NCI-H524 treated with DMSO at 0.1 percent for 48 hours (cell line): ENCODE results near the gene PDE1C.

ENCODE experiments used
- DNase-seq: peaks from one replicate; lab custom pipeline; 2025; lab: John Stamatoyannopoulos, UW

Gene PDE1C

DNA sequence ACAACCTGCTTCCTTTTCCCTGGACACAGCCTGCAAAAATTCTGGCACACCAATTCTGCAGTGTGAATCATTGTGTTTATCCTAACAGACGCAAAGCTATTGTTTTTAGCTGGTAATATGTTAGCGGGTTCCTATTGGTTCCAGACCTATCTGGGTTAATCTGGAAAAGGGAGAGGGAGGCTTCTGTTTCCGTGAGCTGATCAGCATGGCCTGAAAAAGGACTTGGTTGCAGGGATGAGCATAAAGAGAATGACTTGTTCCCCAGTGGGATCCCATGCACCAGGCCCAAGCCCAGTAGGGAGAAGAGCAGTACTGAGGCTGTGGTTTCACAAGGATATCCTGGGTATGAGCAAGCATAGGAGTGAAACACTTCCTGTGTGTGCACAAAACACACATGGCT lies 78.4 kb downstream of the PDE1C start:
- DNase-seq: no peak

DNA sequence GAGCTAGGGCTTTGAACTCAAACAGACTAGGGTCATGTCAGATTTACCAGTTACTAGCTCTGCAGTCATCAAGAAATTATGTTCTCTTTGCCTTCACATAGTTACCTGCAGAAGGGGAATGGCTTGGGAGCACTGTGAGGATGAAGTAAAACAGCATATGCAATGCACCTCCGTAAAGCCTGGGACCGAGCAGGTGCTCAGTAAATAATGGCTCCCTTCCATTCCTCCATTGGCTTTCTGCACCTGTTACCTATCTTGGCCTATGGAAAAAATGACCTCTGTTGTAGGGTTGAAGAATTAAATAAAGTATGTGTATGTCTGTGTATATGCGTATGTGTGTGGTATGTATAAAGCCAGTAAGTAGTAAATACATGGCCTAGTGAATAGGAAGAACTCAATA lies 78.8 kb downstream of the PDE1C start:
- no peak for DNase-seq

GRCh38 chr7:31986878-31987518 lies 83.2 kb downstream of the PDE1C start:
- no peak for DNase-seq

GRCh38 chr7:31982962-31983361 lies 87.2 kb downstream of the PDE1C start:
- no peak for DNase-seq

- no peak for DNase-seq
Observed at GRCh38 chr7:31981874-31982390, 88.3 kb downstream of the PDE1C start.

DNA sequence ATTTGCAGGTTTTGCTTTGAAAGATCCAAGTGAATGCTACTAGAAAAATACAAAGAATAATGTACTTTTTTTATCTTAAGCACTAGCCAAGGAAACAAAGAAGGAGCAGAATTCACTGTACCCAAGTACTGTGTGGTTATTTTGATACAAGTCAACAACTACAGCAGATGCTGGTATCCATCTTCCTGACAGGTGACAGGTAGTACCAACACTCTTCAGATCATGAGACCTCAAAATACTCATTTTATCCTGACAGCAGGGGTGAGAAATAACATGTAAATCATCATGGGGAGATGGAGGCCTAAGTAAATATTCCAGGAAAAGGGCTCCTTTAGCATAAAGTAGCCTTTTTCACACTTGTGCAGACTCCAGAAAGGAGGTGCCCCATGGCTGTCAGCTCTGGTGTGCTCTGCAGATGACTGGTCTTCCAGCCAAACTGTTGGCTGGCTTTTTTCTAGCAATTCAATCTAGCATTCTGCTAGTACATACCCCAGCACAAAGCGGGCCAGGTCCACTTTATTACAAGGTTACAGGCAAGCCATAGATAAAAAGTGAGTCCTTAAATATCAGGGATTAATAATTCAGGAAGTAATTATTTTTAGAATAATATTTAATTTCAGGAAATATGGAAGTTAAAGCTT lies 90.4 kb downstream of the PDE1C start:
- no peak for DNase-seq

- DNase-seq: no peak
Observed at GRCh38 chr7:31975546-31975945, 94.7 kb downstream of the PDE1C start.

GRCh38 chr7:31974351-31974750 lies 95.9 kb downstream of the PDE1C start:
- no peak for DNase-seq

DNA sequence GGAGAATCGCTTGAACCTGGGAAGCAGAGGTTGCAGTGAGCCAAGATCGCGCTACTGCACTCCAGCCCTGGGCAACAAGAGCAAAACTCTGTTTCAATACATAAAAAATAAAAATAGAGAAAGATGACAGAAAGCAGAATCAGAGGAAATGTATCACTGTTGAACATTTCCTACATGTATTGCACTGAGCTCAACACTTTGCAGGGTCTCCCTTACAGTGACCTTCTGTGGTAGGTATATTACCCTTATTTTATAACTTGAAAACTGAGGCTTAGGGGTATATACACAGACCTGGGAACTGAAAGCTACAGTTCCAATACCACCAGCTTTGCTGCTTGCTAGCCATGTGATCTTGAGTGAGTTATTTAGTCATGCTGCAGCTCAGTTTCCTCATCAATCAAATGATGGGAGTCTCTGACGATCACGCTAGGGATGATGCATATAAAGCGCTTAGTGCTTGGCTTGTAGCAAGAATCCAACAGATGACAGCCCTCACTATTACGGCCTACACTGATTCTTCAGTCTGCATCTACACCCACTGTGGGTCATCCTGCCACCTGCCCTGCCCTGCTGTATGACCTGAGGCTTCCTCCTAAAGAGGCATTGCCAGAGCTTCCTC lies 99.0 kb downstream of the PDE1C start:
- DNase-seq: no peak

DNA sequence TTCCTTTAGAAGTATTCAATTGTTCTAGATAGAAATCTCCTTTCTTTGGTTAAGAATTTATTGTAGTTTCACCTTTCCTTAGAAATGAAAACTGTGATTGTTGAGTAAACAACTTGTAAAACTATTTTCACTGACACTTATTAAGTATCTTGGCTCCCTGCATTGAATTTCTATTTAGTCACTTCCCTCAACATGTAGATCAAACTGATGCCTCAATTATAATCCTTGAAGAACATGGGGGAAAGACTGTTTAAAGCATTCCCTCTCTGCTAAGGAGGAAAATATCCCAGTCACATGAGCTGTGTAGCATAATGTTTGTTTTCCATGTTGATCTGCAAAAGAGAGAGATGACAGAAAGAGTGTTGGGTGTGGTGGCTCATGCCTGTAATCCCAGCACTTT lies 99.7 kb downstream of the PDE1C start:
- no peak for DNase-seq

GRCh38 chr7:31963569-31964175 lies 106.5 kb downstream of the PDE1C start:
- no peak for DNase-seq

- DNase-seq: no peak
Observed at GRCh38 chr7:31962246-31962645, 108.0 kb downstream of the PDE1C start.

DNA sequence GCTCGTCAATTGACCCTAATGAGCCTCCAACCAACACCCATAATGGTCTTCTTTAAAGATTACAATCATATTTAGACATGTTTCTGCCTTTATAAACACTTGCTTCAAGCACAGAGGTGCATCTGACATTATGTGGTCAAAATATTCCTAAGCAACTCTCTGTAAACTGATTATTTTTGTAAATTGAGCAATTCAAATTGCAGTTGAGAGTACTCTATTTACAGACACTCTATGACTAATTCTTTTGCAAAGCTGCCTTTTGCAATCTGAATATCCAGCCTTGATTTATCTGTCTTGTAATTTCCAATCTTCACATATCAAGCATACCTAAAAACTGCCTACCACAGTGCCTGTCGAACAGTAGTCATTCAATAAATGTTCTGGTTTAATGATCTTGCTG lies 112.0 kb downstream of the PDE1C start:
- no peak for DNase-seq

- DNase-seq: no peak
Observed at GRCh38 chr7:31957756-31958155, 112.5 kb downstream of the PDE1C start.

DNA sequence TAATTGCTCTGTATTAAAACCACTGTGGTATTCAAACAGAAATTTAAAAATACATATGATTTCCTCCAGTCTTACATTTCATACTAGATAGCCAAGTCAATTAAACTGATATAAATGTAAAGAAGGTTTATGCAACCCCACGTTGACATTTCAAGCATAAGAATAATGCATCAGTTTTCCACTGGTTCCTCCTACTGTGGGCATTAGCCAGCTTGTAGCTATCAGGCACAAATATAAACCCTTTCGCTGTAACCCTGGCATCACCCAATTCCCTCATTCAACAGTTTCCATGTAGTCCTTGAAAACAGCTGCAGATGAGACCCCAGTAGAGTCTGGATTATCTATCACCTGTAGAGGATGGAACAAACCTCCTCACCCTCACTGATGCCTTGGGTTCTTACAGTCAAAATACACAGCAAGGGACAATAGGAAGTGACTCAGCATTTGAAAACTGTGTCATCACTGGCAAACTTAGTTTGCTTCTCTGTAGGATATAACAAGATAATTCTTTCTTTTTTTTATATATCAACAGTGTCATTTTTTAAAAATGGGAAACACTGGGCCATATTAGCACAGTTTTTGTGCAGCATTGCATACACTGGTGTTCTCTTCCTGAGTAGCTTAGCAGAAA lies 113.0 kb downstream of the PDE1C start:
- no peak for DNase-seq

DNA sequence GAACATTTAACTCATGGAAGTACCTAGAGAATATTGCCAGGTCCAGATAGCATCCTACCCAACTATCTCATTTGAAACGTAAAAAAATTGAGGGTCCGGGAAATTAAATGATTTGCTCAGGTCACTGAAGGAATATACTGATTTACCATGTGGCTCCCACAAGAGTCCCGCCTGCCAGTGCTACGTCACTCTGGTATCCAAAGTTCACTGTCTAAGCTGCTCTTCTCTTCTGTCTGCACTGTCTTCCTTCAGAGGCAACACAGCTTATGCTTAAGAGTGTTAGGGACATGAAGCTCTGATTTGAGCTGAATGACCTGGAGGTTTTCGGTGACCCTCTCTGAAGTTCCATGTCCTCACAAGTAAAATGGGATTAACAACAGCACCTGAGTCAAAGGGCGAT lies 114.6 kb downstream of the PDE1C start:
- DNase-seq: no peak

- no peak for DNase-seq
Observed at GRCh38 chr7:31955021-31955420, 115.2 kb downstream of the PDE1C start.

GRCh38 chr7:31954500-31954899 lies 115.7 kb downstream of the PDE1C start:
- no peak for DNase-seq

DNA sequence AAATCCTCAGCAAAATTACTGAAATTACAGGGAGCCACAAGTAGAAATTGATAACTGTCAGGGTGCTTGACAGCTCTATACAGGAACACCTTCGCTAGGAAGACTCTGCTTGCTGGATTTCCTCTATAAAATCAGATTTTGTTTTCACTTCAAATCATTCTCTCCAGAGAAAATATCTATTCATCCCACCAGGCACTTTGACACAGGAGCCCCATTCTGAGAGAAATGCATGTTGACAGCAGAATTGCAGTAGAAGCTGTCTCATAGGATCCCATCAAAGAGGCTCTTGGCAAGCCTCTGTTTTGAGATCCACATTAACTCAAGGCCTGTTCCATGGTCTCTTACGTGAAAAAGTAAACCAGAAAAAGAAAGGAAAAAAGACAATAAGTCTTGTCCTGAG lies 116.8 kb downstream of the PDE1C start:
- no peak for DNase-seq

- no peak for DNase-seq
Observed at GRCh38 chr7:31950091-31950755, 120.0 kb downstream of the PDE1C start.

DNA sequence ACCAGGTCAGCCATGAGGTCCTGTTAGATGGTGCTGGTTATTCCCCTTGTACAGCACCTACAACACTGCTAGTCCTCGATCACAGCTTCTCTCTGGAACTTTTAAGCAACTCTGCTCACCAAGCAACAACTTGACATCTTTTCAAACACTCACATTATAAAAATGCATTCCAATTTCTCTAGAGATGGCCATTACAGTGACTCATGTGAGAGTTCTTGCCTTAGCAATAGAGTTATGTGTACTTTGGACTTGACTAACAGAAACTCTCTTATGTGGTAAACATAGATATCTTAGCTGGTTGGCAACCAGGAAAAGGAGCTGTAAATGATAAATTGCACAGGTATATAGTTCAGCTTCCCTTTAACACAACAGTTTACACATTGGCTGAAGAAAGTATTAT lies 122.2 kb downstream of the PDE1C start:
- DNase-seq: no peak

GRCh38 chr7:31940167-31940566 lies 130.0 kb downstream of the PDE1C start:
- no peak for DNase-seq
